HG03064 (cell line): ENCODE measurements around the gene GADL1.

Experiments used
- ATAC-seq: cut with Tn5 transposase; IDR thresholded peaks from one replicate; pipeline ENCODE4 v1.9.1; 2021; ENCODE audit warnings: low read depth; ENCODE audit not compliant: unreplicated experiment

GADL1 gene

GRCh38 chr3:30733209-30733608 lies 161.3 kb downstream of the GADL1 start:
- no peak for ATAC-seq

- ATAC-seq = no peak
Measured at GRCh38 chr3:30730967-30731366, 163.5 kb downstream of the GADL1 start.

- no peak for ATAC-seq
Measured at GRCh38 chr3:30729936-30730335, 164.5 kb downstream of the GADL1 start.

DNA sequence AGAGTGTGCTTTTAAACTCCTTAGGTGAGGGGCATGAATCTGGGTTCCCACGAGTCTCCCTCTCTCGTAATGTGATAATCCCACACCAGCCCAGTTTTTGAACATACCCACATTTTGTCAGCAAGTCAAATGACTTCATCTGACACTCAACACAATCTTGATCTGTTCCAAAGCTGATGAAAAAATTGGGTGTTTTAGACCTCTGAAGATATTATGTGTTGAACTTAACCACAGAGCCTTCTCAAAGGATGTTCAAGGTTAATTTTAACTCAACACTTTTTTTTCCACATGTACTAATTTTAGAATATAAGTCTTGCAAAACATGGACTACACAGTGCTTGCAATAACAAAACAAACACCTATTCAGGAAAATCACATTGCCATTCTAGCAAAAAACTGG lies 164.9 kb downstream of the GADL1 start:
- ATAC-seq = no peak

GRCh38 chr3:30728143-30728542 lies 166.3 kb downstream of the GADL1 start:
- ATAC-seq = no peak

GRCh38 chr3:30724863-30725262 lies 169.6 kb downstream of the GADL1 start:
- no peak for ATAC-seq

GRCh38 chr3:30723211-30723610 lies 171.2 kb downstream of the GADL1 start:
- no peak for ATAC-seq

- no peak for ATAC-seq
Measured at GRCh38 chr3:30721314-30721634, 173.2 kb downstream of the GADL1 start.

DNA sequence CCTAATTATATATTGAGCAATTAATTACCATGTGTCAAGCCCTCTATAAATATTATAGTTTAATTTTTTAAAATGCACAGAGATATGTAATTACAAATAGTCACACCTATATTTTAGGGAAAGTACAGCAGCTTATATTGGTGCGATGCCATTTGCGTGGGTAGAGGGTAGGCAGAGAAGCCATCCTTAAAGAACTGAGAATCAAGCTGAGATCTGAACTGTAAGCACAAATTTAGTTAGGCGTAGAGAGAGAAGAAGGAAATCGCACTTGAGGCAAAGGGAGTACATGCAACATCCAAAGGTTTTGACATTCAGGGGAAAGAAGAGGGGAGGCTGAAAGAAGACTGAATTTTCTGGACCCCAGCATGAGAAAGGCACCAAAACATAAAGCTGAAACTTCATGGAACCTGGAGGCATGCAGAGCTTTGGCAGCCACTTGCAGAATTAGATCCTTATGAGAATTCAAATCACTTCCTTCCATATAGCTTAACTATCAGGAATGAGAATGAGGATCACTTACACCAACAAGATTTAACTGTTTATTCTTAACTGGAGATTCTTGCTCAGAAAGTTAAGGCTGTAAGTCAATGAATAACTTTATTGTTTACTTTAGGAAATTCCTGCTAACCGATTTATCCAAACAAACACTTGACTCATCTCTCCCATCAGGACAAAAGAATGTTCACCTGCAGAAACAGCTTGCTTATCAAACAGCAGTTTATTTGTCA lies 173.7 kb downstream of the GADL1 start:
- no peak for ATAC-seq

DNA sequence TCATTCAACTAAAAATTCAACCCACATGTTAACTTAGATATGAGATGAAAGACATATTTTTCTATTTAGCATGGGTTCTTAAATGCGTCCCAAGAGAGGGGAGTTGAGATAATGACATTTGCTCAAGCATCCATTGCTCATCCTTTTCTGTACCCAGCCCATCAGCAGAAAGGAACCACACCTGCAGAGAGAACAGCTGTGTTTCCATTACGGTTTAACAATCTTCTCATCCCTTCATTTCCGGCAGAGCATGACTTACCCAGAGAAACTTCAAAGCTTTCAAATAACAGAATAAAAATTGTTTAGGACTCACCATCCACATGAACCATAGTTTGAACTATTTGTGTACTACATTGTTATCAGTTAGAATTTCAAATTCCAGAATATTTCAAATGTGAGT lies 174.9 kb downstream of the GADL1 start:
- no peak for ATAC-seq

- no peak for ATAC-seq
Measured at GRCh38 chr3:30713885-30714503, 180.5 kb downstream of the GADL1 start.

- no peak for ATAC-seq
Measured at GRCh38 chr3:30712991-30713390, 181.5 kb downstream of the GADL1 start.

DNA sequence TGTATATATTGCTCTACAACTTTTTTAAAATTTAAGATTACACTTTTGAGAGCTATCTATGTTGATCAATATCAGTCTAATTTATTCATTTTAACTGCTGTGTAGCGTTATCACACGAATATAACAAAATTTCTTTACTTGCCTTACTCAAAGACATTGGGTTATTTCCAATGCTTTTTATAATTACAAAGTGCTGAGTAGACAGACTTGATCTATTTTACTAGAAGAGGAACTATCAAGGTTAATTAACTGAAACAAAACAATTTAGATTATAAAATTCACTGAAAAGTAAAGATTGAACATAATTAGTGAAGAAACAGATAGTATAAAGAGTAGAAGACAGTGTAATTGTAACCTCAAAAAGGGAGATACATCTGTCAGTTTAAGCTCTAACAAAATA lies 182.6 kb downstream of the GADL1 start:
- ATAC-seq = no peak

GRCh38 chr3:30711151-30711550 lies 183.3 kb downstream of the GADL1 start:
- no peak for ATAC-seq

DNA sequence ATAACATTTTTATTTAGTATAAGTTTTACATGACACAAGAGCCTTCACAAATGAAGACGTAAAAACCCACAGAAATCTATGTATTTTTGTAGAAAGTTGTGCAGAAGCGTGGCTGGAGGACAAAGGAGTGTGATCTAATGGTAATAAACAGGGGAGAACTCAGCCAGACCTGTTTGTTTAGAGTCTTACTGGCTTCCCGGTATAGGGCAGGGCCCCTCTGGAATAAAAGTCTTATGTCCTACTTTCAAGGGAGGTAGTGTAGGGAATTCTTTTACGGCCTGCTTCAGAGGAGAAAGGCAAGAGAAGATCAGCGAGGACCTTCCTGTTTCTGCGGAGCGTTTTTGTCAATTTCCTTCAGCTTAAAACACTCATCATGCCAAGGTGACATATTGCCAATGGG lies 184.4 kb downstream of the GADL1 start:
- ATAC-seq = no peak

- ATAC-seq = no peak
Measured at GRCh38 chr3:30708472-30708871, 186.0 kb downstream of the GADL1 start.

- ATAC-seq = no peak
Measured at GRCh38 chr3:30707825-30708224, 186.6 kb downstream of the GADL1 start.

- no peak for ATAC-seq
Measured at GRCh38 chr3:30704931-30705890, 189.2 kb downstream of the GADL1 start.

GRCh38 chr3:30702828-30703397 lies 191.5 kb downstream of the GADL1 start:
- no peak for ATAC-seq

GRCh38 chr3:30702038-30702827 lies 192.2 kb downstream of the GADL1 start:
- ATAC-seq = no peak
